NT2/D1 (cell line): Measurements from ENCODE around the gene TAGLN.

Source experiments
- DNase-seq: peaks from one replicate; pipeline ENCODE4 v3.0.0-alpha.2; 2011; ENCODE audit warnings: low read depth, low spot score
- H3K27me3 ChIP-seq: 2 replicates; pipeline ENCODE4 v1.6.0; 2011; ENCODE audit warnings: mild to moderate bottlenecking; ENCODE audit not compliant: insufficient read length, insufficient read depth
- H3K36me3 ChIP-seq: 2 replicates; pipeline ENCODE4 v1.6.1; 2011; ENCODE audit warnings: mild to moderate bottlenecking, low read length, mixed read lengths; ENCODE audit not compliant: insufficient read depth, insufficient read length
- H3K4me1 ChIP-seq: 2 replicates; pipeline ENCODE4 v1.5.1; 2011; ENCODE audit not compliant: insufficient read depth, insufficient read length
- H3K4me3 ChIP-seq: 2 replicates; pipeline ENCODE4 v1.5.1; 2011; ENCODE audit warnings: low read depth; ENCODE audit not compliant: insufficient read length
- H3K9ac ChIP-seq: 2 replicates; pipeline ENCODE4 v1.6.0; 2011; ENCODE audit warnings: low read depth; ENCODE audit not compliant: insufficient read length
- H3K9me3 ChIP-seq: 2 replicates; pipeline ENCODE4 v1.5.1; 2011; ENCODE audit warnings: mild to moderate bottlenecking, low read length; ENCODE audit not compliant: insufficient read depth
- SUZ12 ChIP-seq: IDR thresholded peaks from 2 replicates; pipeline ENCODE4 v1.6.1; 2011; ENCODE audit not compliant: insufficient read length, insufficient read depth; ENCODE audit errors: extremely low read depth
- YY1 ChIP-seq: IDR thresholded peaks from 2 replicates; pipeline ENCODE4 v1.6.1; 2011; ENCODE audit not compliant: insufficient read length, insufficient read depth
- ZNF274 ChIP-seq: IDR thresholded peaks from 2 replicates; pipeline ENCODE4 v1.6.1; 2011; ENCODE audit warnings: mild to moderate bottlenecking, low read depth, low read length

The TAGLN gene

GRCh38 chr11:117255966-117256365 is 56.8 kb downstream of the TAGLN start:
- DNase-seq: no peak
- H3K4me3 ChIP-seq: no peak overlapping the region
- H3K9ac ChIP-seq: no peak overlapping the region
- no peaks in the 10 kb centered on the region for H3K27me3 ChIP-seq
- TF ChIP-seq YY1 (no peak), SUZ12 (no peak), ZNF274 (no peak)
- H3K4me1 ChIP-seq: no peaks in the 10 kb centered on the region
- H3K9me3 ChIP-seq: no peaks in the 10 kb centered on the region
- peaks cover 11% of the 10 kb centered on the region for H3K36me3 ChIP-seq

- no peaks in the 10 kb centered on the region for H3K27me3 ChIP-seq
These were observed 57.4 kb downstream of the TAGLN start for GRCh38 chr11:117256573-117256972.

More at GRCh38 chr11:117256573-117256972, 57.4 kb downstream of the TAGLN start:
- no peak for DNase-seq
- no peaks in the 10 kb centered on the region for H3K9me3 ChIP-seq
- no peaks in the 10 kb centered on the region for H3K4me1 ChIP-seq
- H3K4me3 ChIP-seq: no peak overlapping the region
- TF ChIP-seq SUZ12: no peak
- TF ChIP-seq ZNF274: no peak
- no peak for TF ChIP-seq YY1
- no peak overlapping the region for H3K9ac ChIP-seq
- peaks cover 11% of the 10 kb centered on the region for H3K36me3 ChIP-seq
